HEK293 (cell line): ENCODE results near the gene RAF1.

Experiments
- CTCF ChIA-PET: fragments of 350-600 bp; formaldehyde crosslinking; extraction: SDS; loops from one replicate; lab custom pipeline; 2021; ENCODE audit warnings: antibody characterized with exemption; lab: Yijun Ruan, JAX
- POLR2A ChIA-PET: fragments of 300-600 bp; formaldehyde crosslinking; extraction: SDS; loops from one replicate; lab custom pipeline; 2020; ENCODE audit warnings: antibody characterized with exemption, inconsistent platforms; lab: Yijun Ruan, JAX
- H3K27ac ChIP-seq: fragments of 200-500 bp; sonication (Bioruptor generic); 2 replicates; pipeline ENCODE4 v1.5.1; 2014; ENCODE audit warnings: low read depth, low read length, control low read depth, inconsistent platforms; ENCODE audit errors: extremely low read depth
- H3K36me3 ChIP-seq, 2 experiments: fragments of 200-500 bp in 1 of 2; sonication (Bioruptor generic) in 1 of 2; 1 replicate in 1 of 2; 2 replicates in 1 of 2; pipeline ENCODE4 v1.5.1; 2014 to 2017; ENCODE audit warnings: inconsistent platforms in 2 of 2, low read length in 2 of 2; ENCODE audit not compliant: control insufficient read depth in 2 of 2, insufficient read depth in 1 of 2
- H3K4me1 ChIP-seq: fragments of 200-500 bp; sonication (Bioruptor generic); 2 replicates; pipeline ENCODE4 v1.5.1; 2014; ENCODE audit warnings: mild to moderate bottlenecking, low read length, inconsistent platforms; ENCODE audit not compliant: control insufficient read depth, insufficient read depth
- H3K4me3 ChIP-seq: 2 replicates; pipeline ENCODE4 v1.5.1; 2011; ENCODE audit warnings: low read depth, mild to moderate bottlenecking, control low read depth, low read length, moderate library complexity
- H3K9me3 ChIP-seq: fragments of 200-500 bp; sonication (Bioruptor generic); 2 replicates; pipeline ENCODE4 v1.5.1; 2014; ENCODE audit warnings: low read depth, low read length, inconsistent platforms; ENCODE audit not compliant: control insufficient read depth, insufficient read depth
- BCL11B ChIP-seq: fragments of 450-650 bp; formaldehyde crosslinking; IDR thresholded peaks from 2 replicates; pipeline ENCODE4 v1.5.1; 2016; ENCODE audit warnings: low read depth, missing biosample characterization, missing genetic modification characterization
- GLIS2 ChIP-seq: fragments of 450-650 bp; formaldehyde crosslinking; IDR thresholded peaks from 2 replicates; pipeline ENCODE4 v1.5.1; 2016; ENCODE audit warnings: missing biosample characterization, missing genetic modification characterization
- ZBTB1 ChIP-seq: fragments of 450-650 bp; formaldehyde crosslinking; IDR thresholded peaks from 2 replicates; pipeline ENCODE4 v1.5.1; 2016; ENCODE audit warnings: missing biosample characterization, missing genetic modification characterization
- ZBTB21 ChIP-seq: fragments of 450-650 bp; formaldehyde crosslinking; IDR thresholded peaks from 2 replicates; pipeline ENCODE4 v1.5.1; 2017; ENCODE audit warnings: missing biosample characterization, missing genetic modification characterization
- ZNF10 ChIP-seq: fragments of 450-650 bp; formaldehyde crosslinking; IDR thresholded peaks from 2 replicates; pipeline ENCODE4 v1.5.1; 2017; ENCODE audit warnings: missing biosample characterization, missing genetic modification characterization
- ZNF112 ChIP-seq: fragments of 450-650 bp; formaldehyde crosslinking; IDR thresholded peaks from 2 replicates; pipeline ENCODE4 v1.5.0; 2017; ENCODE audit warnings: missing biosample characterization, missing genetic modification characterization
- ZNF114 ChIP-seq: fragments of 450-650 bp; formaldehyde crosslinking; IDR thresholded peaks from 2 replicates; pipeline ENCODE4 v1.5.0; 2017; ENCODE audit warnings: missing biosample characterization, missing genetic modification characterization
- ZNF132 ChIP-seq: fragments of 450-650 bp; formaldehyde crosslinking; IDR thresholded peaks from 2 replicates; pipeline ENCODE4 v1.5.1; 2017; ENCODE audit warnings: missing biosample characterization, missing genetic modification characterization, borderline replicate concordance
- ZNF202 ChIP-seq: fragments of 450-650 bp; formaldehyde crosslinking; IDR thresholded peaks from 2 replicates; pipeline ENCODE4 v1.5.1; 2016; ENCODE audit warnings: missing biosample characterization, missing genetic modification characterization, borderline replicate concordance
- ZNF223 ChIP-seq: fragments of 450-650 bp; formaldehyde crosslinking; IDR thresholded peaks from 2 replicates; pipeline ENCODE4 v1.5.1; 2016; ENCODE audit warnings: missing biosample characterization, missing genetic modification characterization
- ZNF423 ChIP-seq: fragments of 450-650 bp; formaldehyde crosslinking; IDR thresholded peaks from 2 replicates; pipeline ENCODE4 v1.5.1; 2016; ENCODE audit warnings: missing biosample characterization, missing genetic modification characterization
- ZNF48 ChIP-seq: fragments of 450-650 bp; formaldehyde crosslinking; IDR thresholded peaks from 2 replicates; pipeline ENCODE4 v1.5.1; 2016; ENCODE audit warnings: missing biosample characterization, missing genetic modification characterization
- ZNF621 ChIP-seq: fragments of 450-650 bp; formaldehyde crosslinking; IDR thresholded peaks from 2 replicates; pipeline ENCODE4 v1.5.1; 2017; ENCODE audit warnings: missing biosample characterization, missing genetic modification characterization
- ZNF629 ChIP-seq: fragments of 450-650 bp; formaldehyde crosslinking; IDR thresholded peaks from 2 replicates; pipeline ENCODE4 v1.5.1; 2017; ENCODE audit warnings: missing biosample characterization, missing genetic modification characterization
- ZNF664 ChIP-seq: fragments of 450-650 bp; formaldehyde crosslinking; IDR thresholded peaks from 2 replicates; pipeline ENCODE4 v1.5.1; 2016; ENCODE audit warnings: missing biosample characterization, missing genetic modification characterization
- ZSCAN30 ChIP-seq: fragments of 450-650 bp; IDR thresholded peaks from 2 replicates; pipeline ENCODE4 v1.5.1; 2018; ENCODE audit warnings: missing biosample characterization, mild to moderate bottlenecking, missing genetic modification characterization, moderate library complexity
- TF ChIP-seq, protein P1 (sequence below): fragments of 450-650 bp; formaldehyde crosslinking; IDR thresholded peaks from 2 replicates; pipeline ENCODE4 v1.5.1; 2016; ENCODE audit warnings: missing biosample characterization, missing genetic modification characterization, borderline replicate concordance
- TF ChIP-seq, protein P2 (sequence below): fragments of 450-650 bp; formaldehyde crosslinking; IDR thresholded peaks from 2 replicates; pipeline ENCODE4 v1.5.1; 2016; ENCODE audit warnings: missing biosample characterization, missing genetic modification characterization
- TF ChIP-seq, protein P3 (sequence below): fragments of 450-650 bp; formaldehyde crosslinking; IDR thresholded peaks from 2 replicates; pipeline ENCODE4 v1.5.1; 2017; ENCODE audit warnings: missing biosample characterization, missing genetic modification characterization
- TF ChIP-seq, protein P4 (sequence below): fragments of 450-650 bp; formaldehyde crosslinking; IDR thresholded peaks from 2 replicates; pipeline ENCODE4 v1.5.1; 2017; ENCODE audit warnings: missing biosample characterization, missing genetic modification characterization
- TF ChIP-seq, protein P5 (sequence below): fragments of 450-650 bp; formaldehyde crosslinking; IDR thresholded peaks from 2 replicates; pipeline ENCODE4 v1.5.1; 2016; ENCODE audit warnings: missing biosample characterization, missing genetic modification characterization
- TF ChIP-seq, protein P6 (sequence below): fragments of 450-650 bp; formaldehyde crosslinking; IDR thresholded peaks from 2 replicates; pipeline ENCODE4 v1.5.1; 2016; ENCODE audit warnings: missing biosample characterization, missing genetic modification characterization, low read depth

RAF1 gene

DNA sequence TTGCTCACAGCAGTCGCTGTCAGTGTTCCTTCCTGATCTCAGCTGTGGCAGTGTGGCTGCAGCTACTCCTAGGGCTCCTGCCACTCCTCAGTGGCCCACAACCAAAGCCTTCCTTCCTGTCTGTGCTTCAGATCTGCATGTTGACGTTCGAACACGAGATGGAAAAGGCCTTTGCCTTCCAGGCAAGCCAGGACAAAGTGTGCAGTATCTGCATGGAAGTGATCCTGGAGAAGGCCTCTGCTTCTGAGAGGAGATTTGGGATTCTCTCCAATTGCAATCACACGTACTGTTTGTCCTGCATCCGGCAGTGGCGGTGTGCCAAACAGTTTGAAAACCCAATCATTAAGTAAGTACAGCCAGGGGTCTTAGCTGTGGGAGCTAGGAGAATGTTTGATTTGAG is 89.3 kb downstream of the RAF1 start:
- ChIA-PET CTCF (interaction anchor here (0.6 to 1.1 kb wide), 2 partner anchors 17 to 30 kb away, joined by 3 read pairs; no protein-coding TSS in a partner anchor), POLR2A (no interaction called here)
- TF ChIP-seq ZNF10 (tag by site-specific recombination): no peak
- TF ChIP-seq, protein P1, sequence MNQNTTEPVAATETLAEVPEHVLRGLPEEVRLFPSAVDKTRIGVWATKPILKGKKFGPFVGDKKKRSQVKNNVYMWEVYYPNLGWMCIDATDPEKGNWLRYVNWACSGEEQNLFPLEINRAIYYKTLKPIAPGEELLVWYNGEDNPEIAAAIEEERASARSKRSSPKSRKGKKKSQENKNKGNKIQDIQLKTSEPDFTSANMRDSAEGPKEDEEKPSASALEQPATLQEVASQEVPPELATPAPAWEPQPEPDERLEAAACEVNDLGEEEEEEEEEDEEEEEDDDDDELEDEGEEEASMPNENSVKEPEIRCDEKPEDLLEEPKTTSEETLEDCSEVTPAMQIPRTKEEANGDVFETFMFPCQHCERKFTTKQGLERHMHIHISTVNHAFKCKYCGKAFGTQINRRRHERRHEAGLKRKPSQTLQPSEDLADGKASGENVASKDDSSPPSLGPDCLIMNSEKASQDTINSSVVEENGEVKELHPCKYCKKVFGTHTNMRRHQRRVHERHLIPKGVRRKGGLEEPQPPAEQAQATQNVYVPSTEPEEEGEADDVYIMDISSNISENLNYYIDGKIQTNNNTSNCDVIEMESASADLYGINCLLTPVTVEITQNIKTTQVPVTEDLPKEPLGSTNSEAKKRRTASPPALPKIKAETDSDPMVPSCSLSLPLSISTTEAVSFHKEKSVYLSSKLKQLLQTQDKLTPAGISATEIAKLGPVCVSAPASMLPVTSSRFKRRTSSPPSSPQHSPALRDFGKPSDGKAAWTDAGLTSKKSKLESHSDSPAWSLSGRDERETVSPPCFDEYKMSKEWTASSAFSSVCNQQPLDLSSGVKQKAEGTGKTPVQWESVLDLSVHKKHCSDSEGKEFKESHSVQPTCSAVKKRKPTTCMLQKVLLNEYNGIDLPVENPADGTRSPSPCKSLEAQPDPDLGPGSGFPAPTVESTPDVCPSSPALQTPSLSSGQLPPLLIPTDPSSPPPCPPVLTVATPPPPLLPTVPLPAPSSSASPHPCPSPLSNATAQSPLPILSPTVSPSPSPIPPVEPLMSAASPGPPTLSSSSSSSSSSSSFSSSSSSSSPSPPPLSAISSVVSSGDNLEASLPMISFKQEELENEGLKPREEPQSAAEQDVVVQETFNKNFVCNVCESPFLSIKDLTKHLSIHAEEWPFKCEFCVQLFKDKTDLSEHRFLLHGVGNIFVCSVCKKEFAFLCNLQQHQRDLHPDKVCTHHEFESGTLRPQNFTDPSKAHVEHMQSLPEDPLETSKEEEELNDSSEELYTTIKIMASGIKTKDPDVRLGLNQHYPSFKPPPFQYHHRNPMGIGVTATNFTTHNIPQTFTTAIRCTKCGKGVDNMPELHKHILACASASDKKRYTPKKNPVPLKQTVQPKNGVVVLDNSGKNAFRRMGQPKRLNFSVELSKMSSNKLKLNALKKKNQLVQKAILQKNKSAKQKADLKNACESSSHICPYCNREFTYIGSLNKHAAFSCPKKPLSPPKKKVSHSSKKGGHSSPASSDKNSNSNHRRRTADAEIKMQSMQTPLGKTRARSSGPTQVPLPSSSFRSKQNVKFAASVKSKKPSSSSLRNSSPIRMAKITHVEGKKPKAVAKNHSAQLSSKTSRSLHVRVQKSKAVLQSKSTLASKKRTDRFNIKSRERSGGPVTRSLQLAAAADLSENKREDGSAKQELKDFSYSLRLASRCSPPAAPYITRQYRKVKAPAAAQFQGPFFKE (tag by site-specific recombination): no peak
- TF ChIP-seq, protein P2, sequence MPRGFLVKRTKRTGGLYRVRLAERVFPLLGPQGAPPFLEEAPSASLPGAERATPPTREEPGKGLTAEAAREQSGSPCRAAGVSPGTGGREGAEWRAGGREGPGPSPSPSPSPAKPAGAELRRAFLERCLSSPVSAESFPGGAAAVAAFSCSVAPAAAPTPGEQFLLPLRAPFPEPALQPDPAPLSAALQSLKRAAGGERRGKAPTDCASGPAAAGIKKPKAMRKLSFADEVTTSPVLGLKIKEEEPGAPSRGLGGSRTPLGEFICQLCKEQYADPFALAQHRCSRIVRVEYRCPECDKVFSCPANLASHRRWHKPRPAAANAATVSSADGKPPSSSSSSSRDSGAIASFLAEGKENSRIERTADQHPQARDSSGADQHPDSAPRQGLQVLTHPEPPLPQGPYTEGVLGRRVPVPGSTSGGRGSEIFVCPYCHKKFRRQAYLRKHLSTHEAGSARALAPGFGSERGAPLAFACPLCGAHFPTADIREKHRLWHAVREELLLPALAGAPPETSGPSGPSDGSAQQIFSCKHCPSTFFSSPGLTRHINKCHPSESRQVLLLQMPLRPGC (tag by site-specific recombination): no peak
- no peak for TF ChIP-seq ZNF202 (tag by site-specific recombination)
- TF ChIP-seq, protein P3, sequence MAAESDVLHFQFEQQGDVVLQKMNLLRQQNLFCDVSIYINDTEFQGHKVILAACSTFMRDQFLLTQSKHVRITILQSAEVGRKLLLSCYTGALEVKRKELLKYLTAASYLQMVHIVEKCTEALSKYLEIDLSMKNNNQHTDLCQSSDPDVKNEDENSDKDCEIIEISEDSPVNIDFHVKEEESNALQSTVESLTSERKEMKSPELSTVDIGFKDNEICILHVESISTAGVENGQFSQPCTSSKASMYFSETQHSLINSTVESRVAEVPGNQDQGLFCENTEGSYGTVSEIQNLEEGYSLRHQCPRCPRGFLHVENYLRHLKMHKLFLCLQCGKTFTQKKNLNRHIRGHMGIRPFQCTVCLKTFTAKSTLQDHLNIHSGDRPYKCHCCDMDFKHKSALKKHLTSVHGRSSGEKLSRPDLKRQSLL (tag by site-specific recombination): no peak
- TF ChIP-seq BCL11B (tag by site-specific recombination): no peak
- H3K4me3 ChIP-seq: no peak overlapping the region
- no peaks in the 10 kb centered on the region for H3K9me3 ChIP-seq
- peaks cover 60 to 93% of the 10 kb centered on the region in 2 experiments for H3K36me3 ChIP-seq
- H3K27ac ChIP-seq: no peak overlapping the region
- H3K4me1 ChIP-seq: no peaks in the 10 kb centered on the region

DNA sequence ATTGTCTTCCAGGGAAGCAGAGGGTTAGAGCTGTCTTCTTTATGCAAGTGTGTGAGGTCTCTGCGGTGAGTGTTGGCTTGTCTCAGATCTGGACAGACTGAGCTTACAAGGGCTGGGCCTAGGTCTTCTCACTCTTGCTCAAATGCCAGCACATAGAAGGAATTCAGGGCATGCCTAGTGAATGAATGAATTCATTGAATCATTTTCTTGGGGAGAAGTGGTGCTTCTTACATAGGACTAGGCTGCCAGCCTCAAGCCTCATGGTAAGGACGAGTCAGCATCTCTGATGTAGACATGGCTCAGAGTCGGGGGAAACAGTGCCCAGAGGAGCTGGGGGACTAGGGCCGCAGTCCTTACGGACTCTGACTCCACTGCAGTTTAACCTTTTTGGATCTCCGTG is 89.8 kb downstream of the RAF1 start:
- ChIA-PET CTCF (interaction anchor here (0.5 kb wide), 1 partner anchor 238 kb away, joined by 3 read pairs; no protein-coding TSS in a partner anchor), POLR2A (no interaction called here)
- H3K36me3 ChIP-seq: peaks cover 60 to 92% of the 10 kb centered on the region in 2 experiments
- no peak overlapping the region for H3K27ac ChIP-seq
- H3K4me3 ChIP-seq: no peak overlapping the region
- no peaks in the 10 kb centered on the region for H3K9me3 ChIP-seq
- no peaks in the 10 kb centered on the region for H3K4me1 ChIP-seq
- TF ChIP-seq, protein P4, sequence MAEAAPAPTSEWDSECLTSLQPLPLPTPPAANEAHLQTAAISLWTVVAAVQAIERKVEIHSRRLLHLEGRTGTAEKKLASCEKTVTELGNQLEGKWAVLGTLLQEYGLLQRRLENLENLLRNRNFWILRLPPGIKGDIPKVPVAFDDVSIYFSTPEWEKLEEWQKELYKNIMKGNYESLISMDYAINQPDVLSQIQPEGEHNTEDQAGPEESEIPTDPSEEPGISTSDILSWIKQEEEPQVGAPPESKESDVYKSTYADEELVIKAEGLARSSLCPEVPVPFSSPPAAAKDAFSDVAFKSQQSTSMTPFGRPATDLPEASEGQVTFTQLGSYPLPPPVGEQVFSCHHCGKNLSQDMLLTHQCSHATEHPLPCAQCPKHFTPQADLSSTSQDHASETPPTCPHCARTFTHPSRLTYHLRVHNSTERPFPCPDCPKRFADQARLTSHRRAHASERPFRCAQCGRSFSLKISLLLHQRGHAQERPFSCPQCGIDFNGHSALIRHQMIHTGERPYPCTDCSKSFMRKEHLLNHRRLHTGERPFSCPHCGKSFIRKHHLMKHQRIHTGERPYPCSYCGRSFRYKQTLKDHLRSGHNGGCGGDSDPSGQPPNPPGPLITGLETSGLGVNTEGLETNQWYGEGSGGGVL (tag by site-specific recombination): no peak
- TF ChIP-seq, protein P5, sequence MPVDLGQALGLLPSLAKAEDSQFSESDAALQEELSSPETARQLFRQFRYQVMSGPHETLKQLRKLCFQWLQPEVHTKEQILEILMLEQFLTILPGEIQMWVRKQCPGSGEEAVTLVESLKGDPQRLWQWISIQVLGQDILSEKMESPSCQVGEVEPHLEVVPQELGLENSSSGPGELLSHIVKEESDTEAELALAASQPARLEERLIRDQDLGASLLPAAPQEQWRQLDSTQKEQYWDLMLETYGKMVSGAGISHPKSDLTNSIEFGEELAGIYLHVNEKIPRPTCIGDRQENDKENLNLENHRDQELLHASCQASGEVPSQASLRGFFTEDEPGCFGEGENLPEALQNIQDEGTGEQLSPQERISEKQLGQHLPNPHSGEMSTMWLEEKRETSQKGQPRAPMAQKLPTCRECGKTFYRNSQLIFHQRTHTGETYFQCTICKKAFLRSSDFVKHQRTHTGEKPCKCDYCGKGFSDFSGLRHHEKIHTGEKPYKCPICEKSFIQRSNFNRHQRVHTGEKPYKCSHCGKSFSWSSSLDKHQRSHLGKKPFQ (tag by site-specific recombination): no peak
- TF ChIP-seq ZNF132 (no peak), ZBTB1 (tag by site-specific recombination) (no peak), ZNF621 (tag by site-specific recombination) (no peak), ZNF629 (no peak), ZNF112 (tag by site-specific recombination) (no peak), ZBTB21 (tag by site-specific recombination) (no peak), ZNF223 (tag by site-specific recombination) (no peak), ZNF48 (tag by site-specific recombination) (no peak), GLIS2 (no peak), ZNF664 (tag by site-specific recombination) (no peak), ZSCAN30 (no peak), ZNF114 (tag by site-specific recombination) (no peak), ZNF423 (tag by site-specific recombination) (no peak)
- TF ChIP-seq, protein P6, sequence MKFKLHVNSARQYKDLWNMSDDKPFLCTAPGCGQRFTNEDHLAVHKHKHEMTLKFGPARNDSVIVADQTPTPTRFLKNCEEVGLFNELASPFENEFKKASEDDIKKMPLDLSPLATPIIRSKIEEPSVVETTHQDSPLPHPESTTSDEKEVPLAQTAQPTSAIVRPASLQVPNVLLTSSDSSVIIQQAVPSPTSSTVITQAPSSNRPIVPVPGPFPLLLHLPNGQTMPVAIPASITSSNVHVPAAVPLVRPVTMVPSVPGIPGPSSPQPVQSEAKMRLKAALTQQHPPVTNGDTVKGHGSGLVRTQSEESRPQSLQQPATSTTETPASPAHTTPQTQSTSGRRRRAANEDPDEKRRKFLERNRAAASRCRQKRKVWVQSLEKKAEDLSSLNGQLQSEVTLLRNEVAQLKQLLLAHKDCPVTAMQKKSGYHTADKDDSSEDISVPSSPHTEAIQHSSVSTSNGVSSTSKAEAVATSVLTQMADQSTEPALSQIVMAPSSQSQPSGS: no peak
